ENCODE data around the gene HOXB7. TPM values are rescaled to one million over a fixed set of nuclear protein-coding genes. Genes with fewer than 3 reads are reported as not detected.
A peak's percentile ranks its signal among the peaks of the same experiment; 100 is the strongest.

HOXB7 gene
- total RNA-seq, 2 experiments from 2014 or later: 9.2 to 16.3 TPM

DNA sequence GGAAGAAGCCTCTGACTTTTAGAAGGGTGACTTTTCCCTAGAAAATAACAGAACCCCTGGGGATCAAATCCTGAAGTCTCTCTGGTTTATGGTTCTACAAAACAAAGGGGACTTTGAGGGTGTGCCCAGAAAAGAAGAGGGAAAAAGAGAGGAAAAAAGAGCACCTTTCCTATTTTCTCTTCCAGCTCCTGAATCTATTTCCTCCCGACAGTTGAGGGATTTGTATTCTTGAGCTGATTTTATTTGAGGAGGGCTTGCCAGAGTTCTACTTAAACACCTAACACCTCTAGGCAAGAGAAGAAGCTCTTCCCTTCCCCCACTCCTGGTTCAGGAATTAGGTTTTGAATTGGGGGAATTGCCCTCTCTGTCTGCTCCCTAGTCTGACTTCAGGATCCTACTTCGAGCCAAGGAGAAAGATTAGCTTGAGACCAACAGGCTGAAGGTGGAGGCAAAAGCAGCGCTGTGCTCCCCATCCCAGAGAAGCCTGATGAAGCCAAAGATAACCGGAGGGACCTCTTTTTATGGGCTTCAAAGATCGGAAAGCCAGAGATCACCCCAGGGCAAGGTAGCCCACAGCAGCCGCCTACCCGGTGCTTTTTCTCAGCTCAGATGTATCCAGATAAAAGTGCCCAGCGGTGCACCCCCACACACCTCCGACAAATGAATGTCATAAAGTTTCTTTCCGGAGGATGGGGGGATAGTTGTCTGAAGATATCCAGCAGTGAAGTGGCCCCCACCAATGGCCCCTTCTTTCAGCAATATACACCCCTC, 21.6 kb downstream of the HOXB7 start:
- BruUV-seq (replicated peaks): no TSS peak
- POLR2A ChIA-PET: interaction anchor here (1.0 to 1.6 kb wide), 2 partner anchors 122 to 256 kb away, joined by 3 to 4 read pairs; no protein-coding TSS in a partner anchor

DNA sequence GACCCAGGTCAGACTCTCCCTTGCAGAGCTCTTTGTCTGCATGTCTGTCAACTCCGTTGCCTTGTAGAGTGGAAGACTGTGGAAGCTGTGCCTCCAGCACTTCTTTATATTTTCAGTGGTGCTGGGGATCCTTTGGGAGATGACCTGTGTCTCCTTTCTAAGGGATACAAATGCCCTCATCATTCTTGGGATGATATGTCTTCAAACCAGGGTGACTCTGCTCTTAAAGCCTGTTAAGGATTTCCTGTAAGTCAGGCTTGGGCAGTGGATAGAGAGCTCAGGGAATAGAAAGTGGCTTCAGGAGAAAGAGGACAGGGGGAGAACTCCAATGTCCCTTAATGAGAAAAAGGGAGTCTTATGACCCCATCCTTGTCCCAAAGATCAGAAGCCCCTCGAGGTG, 22.3 kb downstream of the HOXB7 start:
- Histone ChIP-seq H3K4me1 (ENCODE audit: insufficient read depth, low read length, poor library complexity, severe bottlenecking) (peaks cover 32% of the 10 kb centered on the region), H4K20me1 (ENCODE audit: insufficient read depth, low read length) (no peaks in the 10 kb centered on the region), H3K79me2 (ENCODE audit: insufficient read depth, low read depth, low read length) (no peaks in the 10 kb centered on the region), H3K36me3 (ENCODE audit: insufficient read depth, low read length) (no peaks in the 10 kb centered on the region), H2AFZ (ENCODE audit: low read length) (no peak overlapping the region), H3K27ac (ENCODE audit: low read depth, low read length, poor library complexity, severe bottlenecking) (no peak overlapping the region), H3K4me3 (ENCODE audit: low read depth, low read length, poor library complexity, severe bottlenecking) (no peak overlapping the region), H3K9me2 (ENCODE audit: insufficient read depth, low read length) (no peaks in the 10 kb centered on the region), H3K9me3 (ENCODE audit: low read length) (no peaks in the 10 kb centered on the region), H3K4me2 (ENCODE audit: low read length) (no peak overlapping the region)
- no TSS peak for BruUV-seq (replicated peaks)
- intact Hi-C loops (cut with micrococcal nuclease; ENCODE audit: unreplicated experiment): no loop called here
- CTCF ChIA-PET (ENCODE audit: unreplicated experiment): interaction anchor here (0.6 kb wide), 1 partner anchor 222 kb away, joined by 4 read pairs; no protein-coding TSS in a partner anchor
- no peak for DNase-seq (ENCODE audit: low spot score)
- TF ChIP-seq, protein P1, sequence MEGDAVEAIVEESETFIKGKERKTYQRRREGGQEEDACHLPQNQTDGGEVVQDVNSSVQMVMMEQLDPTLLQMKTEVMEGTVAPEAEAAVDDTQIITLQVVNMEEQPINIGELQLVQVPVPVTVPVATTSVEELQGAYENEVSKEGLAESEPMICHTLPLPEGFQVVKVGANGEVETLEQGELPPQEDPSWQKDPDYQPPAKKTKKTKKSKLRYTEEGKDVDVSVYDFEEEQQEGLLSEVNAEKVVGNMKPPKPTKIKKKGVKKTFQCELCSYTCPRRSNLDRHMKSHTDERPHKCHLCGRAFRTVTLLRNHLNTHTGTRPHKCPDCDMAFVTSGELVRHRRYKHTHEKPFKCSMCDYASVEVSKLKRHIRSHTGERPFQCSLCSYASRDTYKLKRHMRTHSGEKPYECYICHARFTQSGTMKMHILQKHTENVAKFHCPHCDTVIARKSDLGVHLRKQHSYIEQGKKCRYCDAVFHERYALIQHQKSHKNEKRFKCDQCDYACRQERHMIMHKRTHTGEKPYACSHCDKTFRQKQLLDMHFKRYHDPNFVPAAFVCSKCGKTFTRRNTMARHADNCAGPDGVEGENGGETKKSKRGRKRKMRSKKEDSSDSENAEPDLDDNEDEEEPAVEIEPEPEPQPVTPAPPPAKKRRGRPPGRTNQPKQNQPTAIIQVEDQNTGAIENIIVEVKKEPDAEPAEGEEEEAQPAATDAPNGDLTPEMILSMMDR (conservative IDR thresholded peaks at IDR 0.05; ENCODE audit: low read length): no peak
- TF ChIP-seq EZH2phosphoT487 (IDR thresholded peaks at IDR 0.05; ENCODE audit: borderline replicate concordance, low read depth, low read length): 0 out of 2 replicates have a peak, but pooled peaks have one; percentile 5
- POLR2A ChIA-PET: interaction anchor here (0.6 to 1.6 kb wide), 5 partner anchors 121 to 255 kb away, joined by 3 to 6 read pairs (median 3); no protein-coding TSS in a partner anchor

More for the DNA sequence above, 21.6 kb downstream of the HOXB7 start:
- no peaks in the 10 kb centered on the region for H3K9me3 ChIP-seq (ENCODE audit: low read length)
- CTCF ChIA-PET (ENCODE audit: unreplicated experiment): interaction anchor here (0.6 kb wide), 1 partner anchor 223 kb away, joined by 4 read pairs; no protein-coding TSS in a partner anchor
- no peaks in the 10 kb centered on the region for H3K79me2 ChIP-seq (ENCODE audit: insufficient read depth, low read depth, low read length)
- H3K27ac ChIP-seq (ENCODE audit: low read depth, low read length, poor library complexity, severe bottlenecking): no peak overlapping the region
- intact Hi-C loops (cut with micrococcal nuclease; ENCODE audit: unreplicated experiment): no loop called here
- TF ChIP-seq, protein P1 (conservative IDR thresholded peaks at IDR 0.05; ENCODE audit: low read length): no peak
- TF ChIP-seq EZH2phosphoT487 (IDR thresholded peaks at IDR 0.05; ENCODE audit: borderline replicate concordance, low read depth, low read length): no peak; the same call in 1 of the 2 replicates
- no peak overlapping the region for H2AFZ ChIP-seq (ENCODE audit: low read length)
- peaks cover 32% of the 10 kb centered on the region for H3K4me1 ChIP-seq (ENCODE audit: insufficient read depth, low read length, poor library complexity, severe bottlenecking)
- no peaks in the 10 kb centered on the region for H3K9me2 ChIP-seq (ENCODE audit: insufficient read depth, low read length)
- no peak for DNase-seq (ENCODE audit: low spot score)
- H3K4me3 ChIP-seq (ENCODE audit: low read depth, low read length, poor library complexity, severe bottlenecking): no peak overlapping the region
- H4K20me1 ChIP-seq (ENCODE audit: insufficient read depth, low read length): no peaks in the 10 kb centered on the region
- H3K4me2 ChIP-seq (ENCODE audit: low read length): no peak overlapping the region
- no peaks in the 10 kb centered on the region for H3K36me3 ChIP-seq (ENCODE audit: insufficient read depth, low read length)

- Histone ChIP-seq H3K4me2 (ENCODE audit: low read length) (no peak overlapping the region), H3K4me3 (ENCODE audit: low read depth, low read length, poor library complexity, severe bottlenecking) (no peak overlapping the region), H3K79me2 (ENCODE audit: insufficient read depth, low read depth, low read length) (no peaks in the 10 kb centered on the region), H3K9me3 (ENCODE audit: low read length) (no peaks in the 10 kb centered on the region), H3K9me2 (ENCODE audit: insufficient read depth, low read length) (no peaks in the 10 kb centered on the region), H4K20me1 (ENCODE audit: insufficient read depth, low read length) (no peaks in the 10 kb centered on the region), H3K36me3 (ENCODE audit: insufficient read depth, low read length) (no peaks in the 10 kb centered on the region), H3K27ac (ENCODE audit: low read depth, low read length, poor library complexity, severe bottlenecking) (no peak overlapping the region), H2AFZ (ENCODE audit: low read length) (no peak overlapping the region), H3K4me1 (ENCODE audit: insufficient read depth, low read length, poor library complexity, severe bottlenecking) (peaks cover 32% of the 10 kb centered on the region)
- no TSS peak for BruUV-seq (replicated peaks)
- ChIA-PET CTCF (ENCODE audit: unreplicated experiment) (no interaction called here), POLR2A (interaction anchor here (0.6 to 1.6 kb wide), 6 partner anchors 121 to 242 kb away, joined by 3 to 6 read pairs (median 4); no protein-coding TSS in a partner anchor)
- intact Hi-C loops (cut with micrococcal nuclease; ENCODE audit: unreplicated experiment): no loop called here
- no peak for DNase-seq (ENCODE audit: low spot score)
- TF ChIP-seq, protein P1 (conservative IDR thresholded peaks at IDR 0.05; ENCODE audit: low read length): no peak
- TF ChIP-seq EZH2phosphoT487 (IDR thresholded peaks at IDR 0.05; ENCODE audit: borderline replicate concordance, low read depth, low read length): no peak
Measured at GRCh38 chr17:48588074-48588415, 22.8 kb downstream of the HOXB7 start.

Data from OCI-LY7 (cell line).